Astrocyte of the cerebellum (primary cell): Measurements from ENCODE around the gene VAT1L.

Experiments used
- DNase-seq: peaks from one replicate; pipeline ENCODE4 v3.0.0-alpha.2; 2011; ENCODE audit warnings: low read depth
- H3K4me3 ChIP-seq: 2 replicates; pipeline ENCODE4 v1.5.1; 2011; ENCODE audit warnings: mild to moderate bottlenecking, low read depth, low read length, moderate library complexity
- CTCF ChIP-seq: IDR thresholded peaks from 2 replicates; pipeline ENCODE4 v1.5.1; 2012; ENCODE audit warnings: low read length, low read depth, moderate library complexity, mild to moderate bottlenecking; ENCODE audit errors: missing control alignments
- in situ Hi-C: cut with HindIII; loops from 2 replicates; pipeline ENCODE4 v1.10.0; 2017; ENCODE audit warnings: low sequenced_read_pairs

Gene VAT1L

GRCh38 chr16:77786186-77786847, 2.0 kb upstream of the VAT1L start:
- H3K4me3 ChIP-seq, result no peak overlapping the region
- in situ Hi-C loops, result no loop called here
- DNase-seq, result no peak
- TF ChIP-seq CTCF, result no peak

- H3K4me3 ChIP-seq, result no peak overlapping the region
- in situ Hi-C loops, result no loop called here
- no peak for DNase-seq
- TF ChIP-seq CTCF, result no peak
These were observed 912 bp upstream of the VAT1L start for GRCh38 chr16:77787452-77787851.

- peak overlapping the region; percentile 79 for H3K4me3 ChIP-seq
- in situ Hi-C loops, result no loop called here
- DNase-seq, result no peak
- no peak for TF ChIP-seq CTCF
These were observed 983 bp downstream of the VAT1L start for GRCh38 chr16:77789085-77790008.

GRCh38 chr16:77790009-77790372, 1.6 kb downstream of the VAT1L start:
- in situ Hi-C loops, result no loop called here
- H3K4me3 ChIP-seq, result peak overlapping the region; percentile 79
- no peak for DNase-seq
- no peak for TF ChIP-seq CTCF

GRCh38 chr16:77790912-77791311, 2.5 kb downstream of the VAT1L start:
- no peak for DNase-seq
- no peak for TF ChIP-seq CTCF
- in situ Hi-C loops, result no loop called here
- H3K4me3 ChIP-seq, result no peak overlapping the region

- H3K4me3 ChIP-seq, result no peak overlapping the region
- in situ Hi-C loops, result no loop called here
- DNase-seq, result no peak
- TF ChIP-seq CTCF, result no peak
These were observed 5.1 kb downstream of the VAT1L start for GRCh38 chr16:77793417-77793816.
